GM21786 (cell line): ENCODE data around the gene MOCOS.

Source experiments
- ATAC-seq: cut with Tn5 transposase; IDR thresholded peaks from one replicate; pipeline ENCODE4 v1.9.1; 2021; ENCODE audit not compliant: unreplicated experiment

The MOCOS gene

DNA sequence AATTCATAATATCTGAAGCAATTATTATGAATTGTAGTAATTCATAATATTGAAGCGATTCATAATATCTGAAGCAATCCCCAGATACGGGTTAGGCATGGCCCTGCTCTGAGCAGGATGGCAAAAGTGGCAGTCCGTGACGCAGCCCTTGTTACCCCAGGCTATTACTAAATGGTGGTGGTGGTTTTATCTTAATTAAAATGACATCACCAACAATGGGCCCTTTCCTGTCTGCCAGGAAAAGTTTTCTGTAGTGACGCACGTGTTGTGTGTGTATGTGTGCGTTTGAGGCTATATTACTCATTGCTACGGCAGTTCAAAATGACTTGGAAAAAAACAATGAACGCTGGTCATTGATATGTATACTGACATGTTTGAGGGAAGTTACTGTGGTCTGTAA, 10.6 kb upstream of the MOCOS start:
- ATAC-seq = no peak

DNA sequence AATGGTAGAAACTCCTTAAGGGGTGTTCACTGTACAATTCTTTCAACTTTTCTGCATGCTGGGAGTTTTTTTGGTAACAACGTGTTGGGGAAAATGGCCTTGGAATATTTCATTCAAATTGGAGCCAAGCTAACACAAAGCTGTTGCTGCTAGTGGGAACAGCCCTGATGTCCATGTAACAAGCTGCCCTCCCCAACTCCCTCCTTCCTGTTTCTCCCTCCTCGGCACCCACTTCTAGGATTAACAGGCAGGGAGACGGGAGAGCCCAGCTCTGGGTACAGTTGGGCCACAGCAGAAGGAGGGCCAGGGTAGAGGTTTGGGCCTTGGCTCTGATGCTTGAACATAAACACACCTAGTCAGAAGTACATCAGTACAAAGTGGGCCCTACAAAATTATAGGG, 9.4 kb upstream of the MOCOS start:
- no peak for ATAC-seq

DNA sequence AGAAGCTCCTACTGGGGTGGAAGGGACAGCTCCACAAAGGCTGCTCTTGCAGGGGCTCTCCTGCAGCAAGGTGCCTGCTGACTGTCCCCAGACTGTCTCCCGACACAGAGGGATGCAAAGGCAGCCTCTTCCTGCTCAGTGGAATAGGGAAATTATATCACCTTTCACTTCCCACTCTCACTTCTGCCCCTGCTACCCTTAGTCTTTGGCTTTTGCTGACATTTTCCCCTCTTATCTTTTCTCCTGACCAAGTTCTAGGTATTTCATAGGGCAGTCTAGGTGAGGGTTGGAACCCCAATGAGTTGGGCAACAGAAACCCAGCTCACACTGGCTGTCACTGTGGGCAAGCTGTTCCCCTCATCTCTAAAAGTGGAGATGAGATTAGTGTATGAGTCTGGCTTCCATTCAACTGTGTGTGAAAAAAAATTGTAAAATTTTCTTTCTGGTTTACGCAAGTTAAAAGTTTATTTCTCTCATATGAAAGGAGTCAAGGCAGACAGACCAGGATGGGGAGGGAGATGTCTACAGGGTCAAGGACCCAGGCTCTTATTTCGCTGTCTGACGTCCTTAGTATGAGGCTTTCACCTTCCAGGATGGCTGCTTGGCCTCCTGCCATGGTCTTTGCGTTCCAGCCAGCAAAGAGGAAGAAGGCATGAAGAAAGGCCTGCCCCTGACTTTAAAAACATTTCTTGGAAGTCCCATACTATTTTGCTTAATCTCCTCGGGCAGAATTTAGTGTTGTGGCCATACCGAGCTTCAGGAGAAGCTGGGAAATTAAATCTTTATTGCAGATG, 7.5 kb upstream of the MOCOS start:
- no peak for ATAC-seq

DNA sequence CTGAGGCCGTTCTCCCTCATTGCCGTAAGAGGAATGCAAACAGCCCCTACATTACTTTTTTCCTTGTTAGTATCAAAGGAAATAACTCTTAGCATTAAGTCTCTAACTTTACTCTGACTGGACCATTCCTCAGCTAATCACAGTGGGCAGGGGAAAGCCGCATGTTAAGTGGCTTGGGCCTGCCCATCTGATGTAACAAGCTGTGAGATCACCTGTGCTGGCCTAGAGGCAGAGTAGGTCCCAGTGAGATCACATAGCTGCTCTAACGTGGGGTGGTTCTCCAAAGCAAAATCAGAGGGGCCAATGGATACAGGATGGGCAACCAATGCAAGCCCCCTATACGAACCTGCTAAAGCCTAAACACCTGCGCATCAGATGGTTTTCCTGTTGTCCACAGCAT, 5.9 kb upstream of the MOCOS start:
- no peak for ATAC-seq

DNA sequence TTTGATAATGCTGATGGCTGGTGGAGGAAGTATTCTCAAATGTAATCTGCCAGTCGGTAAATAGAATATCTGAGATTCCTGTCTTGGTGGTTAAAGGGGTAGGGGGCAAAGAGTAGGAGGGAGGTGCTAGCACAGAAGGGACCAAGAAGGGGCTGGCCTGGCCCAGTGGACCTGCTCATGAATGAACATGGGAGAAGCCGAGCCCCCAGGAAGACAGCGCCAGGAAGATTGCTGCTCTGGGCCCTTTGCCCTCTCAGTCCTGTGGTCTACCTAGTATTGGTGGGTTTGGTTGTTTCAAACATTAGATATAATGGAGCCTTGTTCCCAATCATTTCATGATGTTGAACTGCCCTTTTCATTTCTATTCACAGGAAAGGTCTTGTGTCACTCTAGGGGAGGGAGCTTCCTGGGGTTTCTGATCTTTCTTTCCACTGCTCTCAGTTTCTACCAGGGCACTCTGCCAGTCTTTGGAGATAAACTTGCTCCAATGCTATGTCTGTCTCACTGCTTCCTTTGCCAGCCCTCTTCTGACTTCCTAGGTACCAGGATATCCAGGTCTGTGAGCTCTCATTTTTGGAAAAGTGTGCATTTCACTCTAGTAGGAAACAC, 5.3 kb upstream of the MOCOS start:
- no peak for ATAC-seq

DNA sequence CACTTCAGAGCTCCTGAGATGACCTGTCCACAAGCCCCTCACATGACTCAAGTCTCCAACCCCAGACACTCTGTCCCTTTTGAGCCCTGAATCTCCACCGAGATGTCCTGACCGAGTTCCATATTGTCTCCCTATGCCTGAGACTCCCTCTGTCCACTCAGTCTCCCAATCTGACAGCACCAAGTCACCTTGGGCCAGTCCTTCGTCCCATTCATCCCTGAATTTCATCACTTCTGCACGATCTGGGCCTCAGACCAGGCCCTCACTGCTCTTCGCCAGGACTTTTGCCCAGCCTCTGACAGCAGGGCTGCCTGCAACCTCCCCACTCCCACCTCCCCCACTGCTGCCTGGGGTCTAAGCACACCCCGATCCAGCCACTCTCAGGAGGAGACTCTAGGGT, 4.3 kb upstream of the MOCOS start:
- no peak for ATAC-seq

DNA sequence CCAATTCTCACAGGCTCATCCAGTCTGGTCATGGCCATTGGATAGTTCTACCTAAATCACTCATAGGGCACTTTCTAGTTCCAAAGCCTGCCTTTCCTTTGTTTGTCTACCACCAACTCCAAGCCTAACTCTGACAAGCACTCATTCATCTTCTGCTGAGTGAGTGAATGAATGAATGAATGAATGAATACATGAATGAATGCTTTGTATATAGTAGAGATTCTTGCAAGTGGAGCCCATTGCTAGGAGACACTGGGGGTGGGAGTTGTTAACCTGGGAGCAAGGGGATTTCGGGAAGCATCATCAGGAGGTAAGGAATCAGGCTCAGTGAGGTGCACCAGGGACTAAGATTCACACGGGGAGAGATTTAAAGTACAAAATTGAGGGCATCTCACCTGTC, 3.3 kb upstream of the MOCOS start:
- no peak for ATAC-seq

DNA sequence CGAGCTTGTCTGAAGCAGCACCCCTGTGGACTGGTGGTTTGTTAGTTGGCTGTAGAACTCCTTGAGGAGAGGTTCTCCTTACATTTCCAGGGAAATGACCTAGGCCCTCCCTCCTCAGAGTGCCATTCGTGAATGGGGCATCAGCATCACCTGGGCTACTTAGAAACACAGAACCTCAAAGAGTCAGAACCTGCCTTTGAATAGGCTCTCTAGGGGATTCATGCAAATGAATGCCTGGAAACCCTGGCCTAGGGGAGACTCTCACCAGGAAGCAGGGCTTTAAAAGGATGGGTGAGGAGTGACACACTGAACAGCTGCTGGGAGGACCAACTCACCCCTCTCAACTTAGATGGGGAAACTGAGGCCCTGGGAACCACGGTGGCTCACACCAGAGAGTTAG, 2.1 kb upstream of the MOCOS start:
- ATAC-seq = no peak

DNA sequence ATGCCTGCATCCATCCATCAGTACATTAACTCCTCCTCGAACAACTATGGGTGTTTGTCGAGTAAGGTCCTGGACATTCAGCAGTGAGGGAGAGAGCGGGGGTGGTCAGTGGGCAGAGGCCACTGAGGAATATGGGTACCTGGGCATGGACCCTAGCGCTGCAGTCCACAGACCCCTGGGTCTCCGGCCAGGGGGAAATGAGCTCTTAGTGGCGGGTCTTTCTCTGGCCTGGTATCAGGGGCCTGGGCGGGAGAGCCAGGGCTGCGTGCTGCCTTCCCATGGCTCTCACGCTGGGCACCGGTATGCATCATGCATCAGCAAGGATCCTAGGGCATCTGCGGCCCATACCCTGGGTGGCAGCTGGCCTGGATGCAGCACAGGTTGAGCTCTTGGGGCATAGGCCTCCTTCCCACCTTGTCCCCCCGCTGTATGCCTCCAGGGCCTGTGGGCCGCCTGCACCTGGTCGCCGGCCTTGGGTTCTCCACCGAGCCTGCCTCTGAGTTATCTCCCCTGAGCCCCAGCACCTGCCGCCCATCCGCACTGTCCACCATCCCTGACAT, 1.3 kb upstream of the MOCOS start:
- no peak for ATAC-seq

DNA sequence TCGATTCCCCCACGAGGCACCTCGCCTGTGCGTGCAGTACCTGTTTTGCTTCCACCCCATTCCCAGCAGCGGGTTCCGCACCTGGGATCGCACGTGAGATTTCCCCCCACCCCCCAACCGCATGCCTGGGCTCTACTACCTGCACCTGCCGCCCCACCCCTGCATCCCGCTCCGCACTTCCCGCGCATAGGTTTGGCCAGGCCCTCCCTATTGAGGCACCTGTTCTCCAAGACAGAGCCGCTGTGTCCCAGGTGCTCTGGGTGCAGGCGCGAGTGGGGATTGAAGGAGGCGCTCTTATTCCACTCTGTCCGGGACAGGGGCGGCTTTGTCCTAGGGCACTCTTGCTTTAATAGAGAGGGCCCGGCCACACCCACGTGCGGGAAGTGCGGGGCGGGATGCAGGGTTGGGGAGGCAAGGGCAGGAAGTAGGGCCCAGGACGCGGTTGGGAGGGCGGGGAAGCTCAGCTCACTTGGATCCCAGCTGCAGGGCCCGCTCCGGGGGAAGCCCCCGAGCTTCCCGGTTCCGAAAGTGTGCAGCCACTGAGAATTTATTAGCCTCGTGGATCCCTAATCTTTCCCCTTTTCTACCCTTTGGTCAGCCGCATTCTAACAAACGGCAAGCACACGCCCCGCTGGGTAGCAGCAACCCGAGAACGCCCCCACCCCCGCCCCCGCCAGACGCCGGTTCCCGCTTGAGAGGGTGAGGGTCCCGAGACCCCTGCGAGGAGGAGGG, 670 bp upstream of the MOCOS start:
- ATAC-seq = no peak

DNA sequence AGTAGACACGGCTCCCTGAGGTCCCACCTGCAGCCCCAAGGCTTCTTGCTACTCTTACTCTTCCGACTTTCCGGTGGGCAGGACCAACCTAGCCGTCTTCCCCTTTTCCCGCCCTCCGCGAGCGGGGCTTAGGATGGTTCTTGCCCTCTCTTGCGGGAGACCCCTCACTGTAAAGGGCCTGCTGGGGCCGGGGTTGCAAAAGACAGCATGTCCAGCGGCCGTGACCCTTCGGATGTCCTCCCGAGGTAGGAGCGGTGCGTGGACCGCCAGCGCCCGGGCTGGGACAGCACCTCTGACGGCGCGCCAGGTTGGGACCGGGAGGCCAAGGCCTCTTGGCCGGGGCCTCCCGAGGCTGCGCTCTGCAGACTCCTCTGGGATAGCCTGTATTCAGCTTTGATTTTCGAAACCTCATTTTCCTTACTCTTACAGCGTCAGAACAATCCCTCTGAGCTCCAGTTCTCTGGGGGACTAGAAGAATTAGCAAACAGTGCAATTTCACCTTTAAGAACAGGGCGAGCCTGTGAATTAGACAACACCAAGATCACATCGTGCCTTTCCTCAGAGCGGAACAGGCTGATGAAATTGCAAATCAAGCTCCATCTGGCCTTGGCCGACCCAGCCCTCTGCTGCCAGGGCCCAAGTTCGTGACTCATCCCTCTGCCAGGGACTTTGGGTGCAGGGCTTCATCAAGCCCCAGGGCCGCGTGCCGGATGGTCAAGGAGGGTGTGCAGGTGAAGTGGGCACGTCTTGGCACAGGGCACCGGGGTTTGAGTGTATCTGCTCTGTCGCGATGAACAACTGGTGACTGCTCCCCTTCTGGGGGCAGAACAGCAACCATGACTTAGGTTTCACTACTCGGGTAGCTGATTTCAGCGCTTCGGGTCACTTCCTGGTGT, 777 bp downstream of the MOCOS start:
- ATAC-seq = no peak

DNA sequence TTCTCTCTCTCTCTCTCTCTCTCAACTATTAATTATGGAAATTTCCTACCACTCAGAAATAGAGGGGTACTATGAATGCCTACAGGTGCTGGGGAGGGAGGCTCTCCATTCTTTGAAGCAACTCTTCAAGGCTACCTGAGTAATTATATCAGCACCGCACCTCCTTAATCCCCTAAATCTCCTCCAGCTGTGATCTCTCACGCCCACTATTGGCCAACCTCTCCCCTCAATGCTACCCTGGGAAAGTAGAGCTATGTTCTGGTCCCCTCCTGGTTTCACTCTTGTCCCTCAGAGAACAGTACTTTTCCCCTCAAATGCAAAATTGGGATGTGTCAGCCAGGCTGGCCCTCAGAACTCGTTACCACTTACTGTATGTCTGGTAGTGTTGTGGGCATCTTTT, 1.6 kb downstream of the MOCOS start:
- no peak for ATAC-seq

DNA sequence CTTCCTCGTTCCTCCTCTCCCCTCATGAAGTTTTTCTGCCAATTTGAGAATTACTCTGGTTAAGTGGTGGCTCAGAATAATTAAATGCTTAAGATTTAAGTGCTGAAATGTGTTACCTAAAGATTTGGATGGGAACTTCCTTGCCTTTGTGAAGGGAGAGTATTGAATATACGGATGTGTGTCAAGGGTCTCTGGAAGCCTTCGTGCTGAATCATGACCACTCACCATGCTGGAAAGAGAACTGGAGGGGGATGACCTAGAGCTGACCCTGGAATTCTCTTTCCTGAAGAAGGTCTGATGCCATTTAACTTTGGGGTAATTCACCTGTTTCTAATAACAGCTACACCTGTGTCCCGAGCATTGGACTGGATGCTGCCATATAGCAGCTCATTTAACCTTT, 2.2 kb downstream of the MOCOS start:
- no peak for ATAC-seq

DNA sequence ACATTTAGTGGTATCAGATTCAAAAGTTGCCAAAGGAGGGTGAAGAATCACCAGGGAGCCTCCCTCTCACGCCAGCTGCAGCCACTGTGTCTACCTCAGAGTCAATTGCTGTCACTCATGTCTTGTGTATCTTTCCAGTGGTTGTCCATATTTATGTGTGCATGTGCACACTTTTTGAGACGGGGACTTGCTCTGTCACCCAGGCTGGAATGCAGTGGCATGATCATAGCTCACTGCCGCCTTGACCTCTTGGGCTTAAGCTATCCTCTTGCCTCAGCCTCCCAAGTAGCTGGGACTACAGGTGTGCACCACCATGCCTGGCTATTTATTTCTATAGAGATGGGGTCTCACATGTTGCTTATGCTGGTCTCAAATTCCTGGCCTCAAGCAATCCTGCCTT, 4.0 kb downstream of the MOCOS start:
- ATAC-seq = no peak

DNA sequence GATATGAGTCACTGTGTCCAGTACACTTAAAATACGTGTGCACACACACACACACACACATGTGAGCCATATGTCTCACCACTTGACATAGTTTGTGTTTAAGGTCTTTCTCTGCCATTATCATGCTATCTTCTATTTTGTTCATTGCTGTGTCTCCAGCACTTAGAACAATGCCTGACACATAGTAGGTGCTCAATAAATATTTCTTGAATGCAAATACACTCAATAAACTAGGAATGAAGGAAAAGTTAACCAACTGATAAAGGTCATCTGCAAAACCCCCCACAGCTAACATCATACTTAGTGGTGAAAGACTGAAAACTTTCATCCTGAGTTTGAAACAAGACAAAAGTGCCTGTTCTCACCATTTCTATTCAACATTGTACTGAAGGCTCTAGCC, 4.4 kb downstream of the MOCOS start:
- ATAC-seq = no peak

DNA sequence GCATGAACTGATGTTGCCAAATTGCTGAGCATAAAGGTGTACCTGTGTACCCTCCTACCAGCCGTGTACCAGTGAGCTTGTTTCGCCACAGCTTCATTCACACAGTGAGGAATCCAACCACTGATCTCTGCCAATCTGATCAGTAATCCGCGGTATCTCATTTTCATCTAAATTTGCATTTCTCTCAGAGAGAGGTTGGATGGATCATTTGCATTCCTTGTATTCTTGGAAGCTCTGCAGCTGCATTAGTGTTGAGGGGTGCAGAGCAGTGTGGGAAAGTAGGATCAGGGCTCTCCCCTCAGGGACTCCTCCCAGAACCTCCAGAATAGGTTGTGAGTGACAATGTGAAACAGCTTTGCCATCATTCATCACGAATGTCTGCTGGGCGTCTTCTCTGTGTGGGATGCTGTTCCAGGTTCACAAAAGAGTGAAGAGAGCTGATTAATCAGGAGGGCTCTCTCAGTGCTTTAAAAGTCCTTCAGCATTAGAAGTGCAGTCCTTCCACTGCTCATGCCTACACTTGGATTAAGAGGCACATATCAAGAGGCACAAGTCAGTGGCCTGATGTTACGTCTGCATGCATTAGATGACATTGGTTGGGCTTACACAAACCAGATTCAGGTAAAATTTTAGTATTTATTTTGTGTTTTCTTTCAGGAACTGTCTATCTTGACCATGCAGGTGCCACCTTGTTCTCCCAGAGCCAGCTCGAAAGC, 7.5 kb downstream of the MOCOS start:
- ATAC-seq = no peak

DNA sequence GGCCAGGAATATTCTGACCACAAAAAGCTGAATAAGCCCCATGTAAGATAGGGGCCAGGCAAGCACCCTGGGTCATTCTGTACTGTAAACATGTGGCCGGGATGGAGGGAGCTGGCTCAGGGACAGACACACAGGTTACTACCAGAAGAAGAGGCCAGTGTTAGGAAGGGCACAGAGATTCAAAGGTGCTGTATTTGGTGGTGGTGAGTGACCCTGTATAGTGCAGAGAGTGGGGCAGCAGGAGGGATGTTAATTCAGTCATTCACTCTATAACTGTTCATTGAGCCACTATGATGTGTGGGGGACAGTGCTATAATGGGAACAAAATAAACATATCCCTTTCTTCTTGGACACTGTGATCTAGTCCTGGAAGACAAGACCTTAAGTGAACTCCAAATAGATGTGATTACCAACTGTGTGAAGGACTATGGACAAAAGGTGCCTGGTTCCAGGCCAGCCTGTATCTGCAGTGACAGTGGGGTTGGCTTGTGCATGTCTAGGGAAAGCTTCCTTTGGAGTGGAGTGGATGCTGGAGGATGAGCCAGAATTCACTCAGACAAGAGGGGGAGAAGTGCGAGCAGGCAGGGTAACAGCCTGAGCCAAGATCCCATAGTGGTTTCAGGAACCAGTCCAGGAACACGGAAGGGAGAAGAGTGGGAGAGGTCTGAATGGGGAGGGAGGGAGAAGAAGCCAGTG, 8.3 kb downstream of the MOCOS start:
- ATAC-seq = no peak

DNA sequence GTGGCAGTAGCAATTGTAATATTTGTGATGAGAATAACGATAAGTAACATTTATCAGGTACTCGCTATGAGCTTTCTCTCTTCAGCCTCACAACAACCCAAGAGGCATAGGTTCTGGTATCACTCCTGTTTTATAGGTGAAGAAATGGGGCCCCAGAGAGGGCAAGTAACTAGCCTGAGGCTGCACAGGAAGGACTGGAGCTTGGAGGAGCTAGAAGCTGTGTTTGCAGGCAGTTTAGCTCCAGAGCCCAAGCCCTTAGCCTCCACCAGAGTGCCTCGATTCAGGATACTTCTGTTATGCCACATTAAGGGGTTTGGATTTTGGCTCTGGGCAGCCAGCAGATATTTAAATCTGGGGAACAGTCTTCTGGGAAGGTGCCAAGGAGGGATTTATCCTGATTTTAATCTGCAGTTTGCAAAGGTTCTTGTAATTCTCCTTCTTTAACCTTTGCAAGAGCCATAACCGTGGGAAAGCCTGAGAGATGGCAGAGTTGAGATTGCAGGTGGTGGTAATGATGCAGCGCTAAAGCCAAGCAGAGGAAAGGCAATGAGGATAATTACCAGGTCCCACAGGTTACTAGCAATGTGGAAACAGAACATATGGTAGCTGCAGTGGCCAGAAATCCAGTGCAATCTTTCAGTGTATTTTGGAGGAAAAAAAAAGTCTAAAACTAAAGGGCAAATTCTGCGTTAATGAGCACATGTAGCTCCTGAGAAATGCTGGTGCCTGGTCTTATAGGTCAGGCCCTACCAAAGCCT, 9.1 kb downstream of the MOCOS start:
- no peak for ATAC-seq
